Endothelial cell of umbilical vein (primary cell): ENCODE results near the gene ARHGEF26.

Experiments used
- EZH2 ChIP-seq: IDR thresholded peaks from 2 replicates; pipeline ENCODE4 v1.6.1; 2012; ENCODE audit warnings: borderline replicate concordance, low read depth, mild to moderate bottlenecking, moderate library complexity, low read length, inconsistent platforms; ENCODE audit not compliant: severe bottlenecking
- GATA2 ChIP-seq: IDR thresholded peaks from 2 replicates; pipeline ENCODE4 v1.7.0; 2011; ENCODE audit warnings: low read depth, mild to moderate bottlenecking, moderate library complexity, mixed read lengths, low read length; ENCODE audit not compliant: insufficient read length, insufficient read depth
- JUN ChIP-seq: IDR thresholded peaks from 2 replicates; pipeline ENCODE4 v1.6.1; 2011; ENCODE audit warnings: borderline replicate concordance, low read depth; ENCODE audit not compliant: insufficient read length, insufficient read depth
- MYC ChIP-seq: IDR thresholded peaks from one replicate; pipeline ENCODE4 v1.6.1; 2011; ENCODE audit warnings: mild to moderate bottlenecking, low read depth, low read length
- POLR2A ChIP-seq: IDR thresholded peaks from 2 replicates; pipeline ENCODE4 v1.6.1; 2012; ENCODE audit warnings: low read depth, mild to moderate bottlenecking, control low read depth, low read length
- POLR2AphosphoS5 ChIP-seq: IDR thresholded peaks from 2 replicates; pipeline ENCODE4 v1.6.1; 2012; ENCODE audit warnings: low read depth, mild to moderate bottlenecking, control low read depth, low read length, moderate library complexity; ENCODE audit not compliant: insufficient read depth
- TF ChIP-seq, protein P1 (sequence below), 2 donors: IDR thresholded peaks; 1 replicate in 1 of 2; 2 replicates in 1 of 2; pipeline ENCODE4 v1.5.1; 2011; ENCODE audit warnings: low read length in 2 of 2, mild to moderate bottlenecking in 2 of 2, moderate library complexity in 2 of 2, control low read depth in 1 of 2, inconsistent platforms in 1 of 2, low read depth in 1 of 2; ENCODE audit not compliant: insufficient read depth in 1 of 2; ENCODE audit errors: extremely low read depth in 1 of 2
- TF ChIP-seq, protein P2 (sequence below): IDR thresholded peaks from 2 replicates; pipeline ENCODE4 v1.6.1; 2011; ENCODE audit not compliant: insufficient read depth, insufficient read length

DNA sequence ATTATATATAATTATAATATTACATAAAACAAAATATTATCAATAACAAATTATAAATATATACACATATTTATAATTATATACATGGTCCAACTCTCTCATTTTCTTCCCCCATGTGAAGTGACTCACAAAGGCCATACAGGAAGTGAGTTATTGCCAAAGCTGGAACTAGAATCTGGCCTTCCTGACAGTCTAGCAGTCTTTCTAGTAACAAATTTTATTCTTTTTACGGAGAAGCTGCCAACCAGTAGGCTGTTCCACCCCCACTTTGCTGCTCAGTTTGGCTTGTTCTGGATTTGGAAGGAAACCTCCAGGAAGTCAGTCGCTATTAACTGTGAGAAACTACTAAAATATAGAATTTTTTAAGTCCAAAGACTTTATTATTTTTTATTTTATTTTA lies 123.5 kb downstream of the ARHGEF26 start:
- TF ChIP-seq EZH2, result no peak
- TF ChIP-seq, protein P1, sequence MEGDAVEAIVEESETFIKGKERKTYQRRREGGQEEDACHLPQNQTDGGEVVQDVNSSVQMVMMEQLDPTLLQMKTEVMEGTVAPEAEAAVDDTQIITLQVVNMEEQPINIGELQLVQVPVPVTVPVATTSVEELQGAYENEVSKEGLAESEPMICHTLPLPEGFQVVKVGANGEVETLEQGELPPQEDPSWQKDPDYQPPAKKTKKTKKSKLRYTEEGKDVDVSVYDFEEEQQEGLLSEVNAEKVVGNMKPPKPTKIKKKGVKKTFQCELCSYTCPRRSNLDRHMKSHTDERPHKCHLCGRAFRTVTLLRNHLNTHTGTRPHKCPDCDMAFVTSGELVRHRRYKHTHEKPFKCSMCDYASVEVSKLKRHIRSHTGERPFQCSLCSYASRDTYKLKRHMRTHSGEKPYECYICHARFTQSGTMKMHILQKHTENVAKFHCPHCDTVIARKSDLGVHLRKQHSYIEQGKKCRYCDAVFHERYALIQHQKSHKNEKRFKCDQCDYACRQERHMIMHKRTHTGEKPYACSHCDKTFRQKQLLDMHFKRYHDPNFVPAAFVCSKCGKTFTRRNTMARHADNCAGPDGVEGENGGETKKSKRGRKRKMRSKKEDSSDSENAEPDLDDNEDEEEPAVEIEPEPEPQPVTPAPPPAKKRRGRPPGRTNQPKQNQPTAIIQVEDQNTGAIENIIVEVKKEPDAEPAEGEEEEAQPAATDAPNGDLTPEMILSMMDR (IDR thresholded peaks at IDR 0.05; ENCODE audit: extremely low read depth in 1 of 2, insufficient read depth in 1 of 2, low read depth in 1 of 2, low read length in 2 of 2), result no peak
- TF ChIP-seq POLR2A, result no peak
- TF ChIP-seq POLR2AphosphoS5, result no peak
- peak; percentile 45 for TF ChIP-seq JUN
- TF ChIP-seq GATA2, result no peak
- TF ChIP-seq, protein P2, sequence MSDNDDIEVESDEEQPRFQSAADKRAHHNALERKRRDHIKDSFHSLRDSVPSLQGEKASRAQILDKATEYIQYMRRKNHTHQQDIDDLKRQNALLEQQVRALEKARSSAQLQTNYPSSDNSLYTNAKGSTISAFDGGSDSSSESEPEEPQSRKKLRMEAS, result no peak
- no peak for TF ChIP-seq MYC
